ENCODE data around the gene CPZ.

DNA sequence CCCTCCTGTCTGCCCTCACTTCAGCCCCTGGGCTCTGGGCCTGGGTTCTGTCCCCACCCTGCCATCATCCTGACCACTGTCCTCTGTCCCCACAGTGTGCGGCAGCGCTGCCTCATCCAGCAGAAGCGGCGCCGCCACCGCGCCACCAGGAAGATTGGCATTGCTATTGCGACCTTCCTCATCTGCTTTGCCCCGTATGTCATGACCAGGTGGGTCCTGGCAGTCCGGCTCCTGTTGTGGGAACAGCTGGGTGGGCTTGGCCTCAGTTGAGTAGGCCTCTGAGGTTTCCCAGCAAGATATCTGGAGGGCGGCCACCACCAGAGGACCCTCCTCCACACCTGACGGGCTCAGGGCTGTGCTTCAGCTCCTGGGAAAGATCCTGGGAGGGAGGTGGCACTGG, 10.1 kb upstream of the CPZ start:
- TF ChIP-seq EZH2 (IDR thresholded peaks at IDR 0.05; ENCODE audit: low read depth): no peak
- TF ChIP-seq, protein P1, sequence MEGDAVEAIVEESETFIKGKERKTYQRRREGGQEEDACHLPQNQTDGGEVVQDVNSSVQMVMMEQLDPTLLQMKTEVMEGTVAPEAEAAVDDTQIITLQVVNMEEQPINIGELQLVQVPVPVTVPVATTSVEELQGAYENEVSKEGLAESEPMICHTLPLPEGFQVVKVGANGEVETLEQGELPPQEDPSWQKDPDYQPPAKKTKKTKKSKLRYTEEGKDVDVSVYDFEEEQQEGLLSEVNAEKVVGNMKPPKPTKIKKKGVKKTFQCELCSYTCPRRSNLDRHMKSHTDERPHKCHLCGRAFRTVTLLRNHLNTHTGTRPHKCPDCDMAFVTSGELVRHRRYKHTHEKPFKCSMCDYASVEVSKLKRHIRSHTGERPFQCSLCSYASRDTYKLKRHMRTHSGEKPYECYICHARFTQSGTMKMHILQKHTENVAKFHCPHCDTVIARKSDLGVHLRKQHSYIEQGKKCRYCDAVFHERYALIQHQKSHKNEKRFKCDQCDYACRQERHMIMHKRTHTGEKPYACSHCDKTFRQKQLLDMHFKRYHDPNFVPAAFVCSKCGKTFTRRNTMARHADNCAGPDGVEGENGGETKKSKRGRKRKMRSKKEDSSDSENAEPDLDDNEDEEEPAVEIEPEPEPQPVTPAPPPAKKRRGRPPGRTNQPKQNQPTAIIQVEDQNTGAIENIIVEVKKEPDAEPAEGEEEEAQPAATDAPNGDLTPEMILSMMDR (conservative IDR thresholded peaks at IDR 0.05): no peak
